SK-MEL-5 (cell line): ENCODE data around the gene OSBPL5. TPM values are rescaled to one million over a fixed set of nuclear protein-coding genes. Genes with fewer than 3 reads are reported as not detected.
"Not testable (repeated sequence)": the region's sequence is repeated elsewhere in the genome, so short reads cannot be mapped to it uniquely, and the experiment has no call there.

Source experiments
- DNase-seq: peaks from one replicate; pipeline ENCODE4 v3.0.0-alpha.2; 2016; ENCODE audit warnings: low read depth, low spot score
- in situ Hi-C: cut with HindIII; loops from 2 replicates; pipeline ENCODE4 v1.10.0; 2016; ENCODE audit warnings: low sequenced_read_pairs, high pct_unique_total_duplicates, low pct_unique_long_range_greater_than_20kb
- total RNA-seq: library from RNA; depleted of rRNA; stranded (reverse); fragments of >200 nt; shearing (Covaris generic); gene quantifications from 2 replicates; pipeline ENCODE4 v1.2.3, GENCODE V29; 2014

OSBPL5 gene
- total RNA-seq, 1 experiment from 2014 or later, result 11.7 TPM

DNA sequence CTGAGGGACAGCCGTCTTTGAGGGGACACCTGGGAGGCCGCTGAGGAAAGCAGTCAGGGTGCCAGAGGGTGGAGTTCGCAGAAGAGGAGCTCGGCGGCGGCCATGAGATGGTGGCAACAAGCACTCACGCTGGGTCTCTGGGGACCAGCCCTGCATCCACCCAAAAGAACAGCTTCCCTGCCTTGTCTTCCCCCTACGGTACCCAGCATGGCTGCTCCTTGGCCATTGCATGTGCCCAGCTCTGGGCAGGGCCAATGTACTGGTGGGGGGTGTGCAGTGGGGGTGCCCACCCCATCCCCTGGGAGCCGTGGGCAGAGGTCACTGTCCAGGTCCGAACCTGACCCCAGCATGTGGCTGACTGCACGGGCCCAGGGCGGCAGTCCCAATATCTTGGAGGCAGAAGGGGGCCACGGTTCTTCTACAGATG lies 42.3 kb downstream of the OSBPL5 start:
- in situ Hi-C loops, result no loop called here
- no peak for DNase-seq

DNA sequence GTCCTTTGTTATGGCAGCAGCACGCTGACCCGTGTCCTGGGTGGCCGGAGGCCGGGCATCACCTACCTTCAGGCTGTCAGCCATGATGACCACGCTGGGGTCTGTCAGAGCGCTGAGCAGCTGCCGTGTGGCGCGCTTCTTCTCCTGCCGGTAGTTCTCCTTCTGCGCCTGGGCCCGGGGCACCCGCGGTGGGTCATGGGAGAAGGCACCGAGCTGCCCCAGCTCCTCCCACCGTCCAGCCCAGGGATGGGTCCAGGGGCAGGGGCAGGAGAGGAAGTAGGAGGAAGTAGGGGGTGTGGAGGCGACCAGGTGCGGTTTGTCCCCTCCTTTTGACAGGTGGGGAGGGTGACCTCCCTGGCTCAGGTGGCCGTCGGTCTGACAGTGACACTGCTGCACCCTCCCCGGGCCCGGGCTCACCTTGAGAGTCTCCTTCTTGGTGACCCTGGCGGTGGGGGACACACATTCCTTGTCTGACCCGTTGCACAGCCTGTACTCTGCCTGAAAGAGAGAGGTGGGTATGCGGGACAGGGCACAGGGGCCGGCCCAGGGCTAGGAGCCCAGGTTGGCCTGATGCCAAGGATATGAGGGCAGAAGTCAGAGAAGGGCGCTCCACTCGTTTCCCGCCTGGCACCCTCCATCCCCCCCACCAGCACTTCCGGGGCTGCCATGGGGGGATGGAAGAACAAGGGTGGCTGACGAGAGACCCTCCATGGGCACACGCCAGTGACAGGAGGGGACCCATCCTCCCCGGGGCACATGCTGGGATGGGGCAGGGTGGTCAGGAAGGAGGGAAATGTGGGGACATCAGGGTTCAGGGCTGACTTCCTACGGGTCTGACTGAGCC lies 43.0 kb downstream of the OSBPL5 start:
- no peak for DNase-seq
- in situ Hi-C loops, result no loop called here

GRCh38 chr11:3121416-3121815 lies 43.7 kb downstream of the OSBPL5 start:
- in situ Hi-C loops, result no loop called here

DNA sequence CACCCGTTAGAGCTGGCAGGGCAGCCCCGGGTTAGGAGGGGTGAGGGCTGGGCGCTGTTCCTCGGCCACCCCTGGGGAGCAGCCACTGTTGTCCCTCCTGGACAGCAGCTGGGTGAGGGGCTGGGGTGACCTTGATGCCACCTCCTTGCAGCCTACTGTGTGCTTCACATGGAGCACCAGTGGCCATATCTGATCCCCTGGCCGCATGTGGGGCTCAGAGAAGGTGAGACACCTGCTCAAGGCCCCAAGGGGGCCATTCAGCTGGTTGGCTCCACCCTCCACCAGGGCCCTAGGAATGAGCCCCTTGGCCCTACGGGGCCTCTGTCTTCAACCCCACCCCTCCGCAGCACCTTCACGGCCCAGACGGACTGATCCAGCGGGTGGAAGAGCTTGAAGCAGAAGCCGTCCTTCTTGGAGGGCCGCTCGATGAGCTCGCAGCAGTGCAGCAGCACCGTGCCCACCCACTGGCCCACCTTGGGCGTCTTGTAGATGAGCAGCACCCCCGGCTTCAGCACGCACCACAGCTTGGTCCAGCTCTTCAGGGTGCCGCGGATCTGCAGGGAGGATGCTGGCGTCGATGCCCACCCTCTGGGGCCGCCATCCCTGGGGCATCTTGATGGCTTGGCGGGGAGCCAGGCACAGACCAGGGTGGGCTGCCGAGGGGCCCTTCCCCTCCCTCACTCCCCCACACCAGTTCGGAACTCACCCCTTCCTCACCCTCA lies 44.9 kb downstream of the OSBPL5 start:
- in situ Hi-C loops, result no loop called here
- DNase-seq, result no peak

More at GRCh38 chr11:3121416-3121815, 43.7 kb downstream of the OSBPL5 start:
- no peak for DNase-seq

DNA sequence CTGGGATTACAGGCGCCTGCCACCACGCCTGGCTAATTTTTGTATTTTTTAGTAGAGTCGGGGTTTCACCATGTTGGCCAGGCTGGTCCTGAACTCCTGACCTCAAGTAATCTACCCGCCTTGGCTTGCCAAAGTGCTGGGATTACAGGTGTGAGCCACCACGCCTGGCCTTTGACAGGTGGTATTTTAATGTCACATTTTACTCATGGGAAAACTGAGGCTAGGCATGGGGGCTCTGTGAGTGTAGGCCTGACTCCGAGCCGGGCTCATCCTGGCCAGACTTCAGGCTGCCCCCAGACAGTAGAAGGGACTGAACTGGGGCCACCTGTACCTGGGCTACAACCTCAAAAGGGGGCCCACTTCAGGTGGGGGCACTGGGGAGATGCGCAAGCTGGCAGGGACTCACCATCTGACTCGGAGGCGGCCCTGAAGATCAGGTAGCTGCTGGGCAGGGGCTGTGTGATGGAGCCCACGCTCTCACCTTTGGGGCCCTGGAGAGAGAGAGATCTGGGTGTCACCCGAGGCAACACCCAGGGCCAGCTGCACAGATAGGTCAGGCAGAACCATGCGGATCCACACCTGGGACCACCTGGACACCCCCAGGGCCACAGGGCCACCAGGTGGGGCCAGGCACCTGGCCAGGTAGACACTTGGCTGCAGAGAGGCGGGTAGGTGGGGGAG lies 45.8 kb downstream of the OSBPL5 start:
- no peak for DNase-seq
- in situ Hi-C loops, result no loop called here

DNA sequence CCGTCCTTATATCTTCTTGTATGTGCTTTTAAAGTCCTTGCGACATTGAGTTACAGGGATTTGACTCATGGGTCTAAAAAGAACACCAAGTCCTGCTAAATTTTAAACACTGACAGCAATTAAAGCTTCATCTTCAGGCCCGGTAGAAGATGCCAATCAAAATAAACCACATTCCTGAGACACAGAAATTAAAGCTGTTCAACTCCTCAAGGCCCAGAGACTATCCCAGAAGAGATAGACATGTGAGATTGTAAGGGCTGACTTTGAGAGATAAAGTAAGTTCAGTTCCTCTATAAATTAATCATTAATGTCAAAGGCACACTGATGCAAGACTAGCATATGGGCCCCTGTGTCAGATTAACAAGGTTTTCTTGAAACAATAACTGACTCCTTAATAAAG lies 49.8 kb downstream of the OSBPL5 start:
- no peak for DNase-seq
- in situ Hi-C loops, result no loop called here

DNA sequence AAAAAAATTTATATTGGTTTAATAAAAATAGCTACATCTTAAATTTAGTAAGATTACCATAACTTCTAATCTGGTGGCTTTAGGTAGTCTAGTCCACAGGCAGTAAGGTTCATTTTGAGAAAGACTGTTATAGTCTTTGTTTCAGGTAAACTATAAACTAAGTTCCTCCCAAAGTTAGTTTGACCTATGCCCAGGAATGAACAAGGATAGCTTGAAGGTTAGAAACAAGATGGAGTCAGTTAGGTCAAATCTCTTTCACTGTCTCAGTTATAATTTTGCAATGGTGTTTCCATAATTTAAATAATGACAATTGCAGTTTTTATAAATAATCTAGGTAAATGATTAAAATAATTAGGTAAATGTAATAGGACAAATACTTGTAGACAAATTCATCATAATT lies 51.4 kb downstream of the OSBPL5 start:
- in situ Hi-C loops, DNase-seq: not testable (repeated sequence)

GRCh38 chr11:3111919-3112690 lies 53.0 kb downstream of the OSBPL5 start:
- in situ Hi-C loops, result no loop called here
- DNase-seq, result no peak

- in situ Hi-C loops, result no loop called here
- DNase-seq, result no peak
Measured at GRCh38 chr11:3111466-3111865, 53.6 kb downstream of the OSBPL5 start.

GRCh38 chr11:3109921-3110706 lies 55.0 kb downstream of the OSBPL5 start:
- peak; percentile 67 for DNase-seq
- in situ Hi-C loops, result no loop called here

- in situ Hi-C loops, result no loop called here
- no peak for DNase-seq
Measured at GRCh38 chr11:3109434-3109833, 55.7 kb downstream of the OSBPL5 start.

- in situ Hi-C loops, result no loop called here
Measured at GRCh38 chr11:3108183-3108721, 56.9 kb downstream of the OSBPL5 start.

GRCh38 chr11:3107608-3108182 lies 57.4 kb downstream of the OSBPL5 start:
- DNase-seq, result no peak
- in situ Hi-C loops, result no loop called here

More at GRCh38 chr11:3108183-3108721, 56.9 kb downstream of the OSBPL5 start:
- DNase-seq, result no peak

- no peak for DNase-seq
- in situ Hi-C loops, result no loop called here
Measured at GRCh38 chr11:3106736-3107524, 58.2 kb downstream of the OSBPL5 start.

DNA sequence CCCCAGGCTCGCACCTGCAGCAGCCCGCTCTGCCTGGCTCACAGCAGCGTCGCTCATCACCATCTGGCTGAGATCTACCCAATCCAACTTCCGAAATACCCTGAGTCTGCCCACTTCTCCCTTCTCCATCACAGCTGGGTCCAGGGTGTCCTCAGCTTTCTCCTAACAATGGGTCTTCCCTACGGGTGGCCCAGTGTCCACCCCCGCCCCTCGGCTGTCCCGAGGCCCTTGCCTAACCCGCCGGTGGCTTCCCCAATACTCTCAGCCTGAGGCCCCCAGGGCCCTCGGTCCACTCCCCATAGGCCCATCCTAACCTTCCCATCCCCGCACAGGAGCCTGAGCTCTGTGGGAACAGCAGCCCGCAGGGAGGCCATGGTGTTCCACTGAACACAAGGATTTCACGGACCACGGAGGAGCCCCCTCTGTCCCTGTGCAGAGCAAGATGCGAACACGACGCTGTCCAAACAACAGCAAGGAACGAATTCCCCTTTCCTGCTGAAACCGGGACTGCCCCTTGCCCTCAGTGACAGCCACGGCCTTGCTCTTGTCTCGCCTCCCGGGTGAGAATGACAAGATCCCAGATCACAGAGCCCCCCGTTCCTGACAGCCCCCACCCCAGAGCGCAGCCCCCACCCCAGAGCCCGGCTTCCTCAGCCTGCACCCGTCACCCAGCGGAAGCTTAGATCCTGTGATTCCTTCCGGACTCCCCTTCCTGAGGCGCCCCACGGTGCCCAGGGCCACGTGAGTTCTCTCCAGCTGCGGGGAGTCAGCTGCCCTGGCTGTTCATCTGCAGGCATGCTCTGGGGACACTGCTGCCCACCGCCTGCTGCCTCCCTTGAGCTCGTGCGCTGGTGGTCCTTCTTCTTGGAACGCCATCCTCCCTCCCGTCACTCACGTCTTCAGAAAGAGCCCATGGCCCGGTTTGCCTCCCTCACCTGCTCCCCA lies 59.0 kb downstream of the OSBPL5 start:
- in situ Hi-C loops, result no loop called here
- no peak for DNase-seq
